ENCODE results near the gene SSBP3. TPM values are rescaled to one million over a fixed set of nuclear protein-coding genes. Genes with fewer than 3 reads are reported as not detected.
A peak's percentile ranks its signal among the peaks of the same experiment; 100 is the strongest.

SSBP3 gene
- total and polyA plus RNA-seq, 5 experiments from 2014 or later: 16.1 to 93.8 (median 19.8) TPM

DNA sequence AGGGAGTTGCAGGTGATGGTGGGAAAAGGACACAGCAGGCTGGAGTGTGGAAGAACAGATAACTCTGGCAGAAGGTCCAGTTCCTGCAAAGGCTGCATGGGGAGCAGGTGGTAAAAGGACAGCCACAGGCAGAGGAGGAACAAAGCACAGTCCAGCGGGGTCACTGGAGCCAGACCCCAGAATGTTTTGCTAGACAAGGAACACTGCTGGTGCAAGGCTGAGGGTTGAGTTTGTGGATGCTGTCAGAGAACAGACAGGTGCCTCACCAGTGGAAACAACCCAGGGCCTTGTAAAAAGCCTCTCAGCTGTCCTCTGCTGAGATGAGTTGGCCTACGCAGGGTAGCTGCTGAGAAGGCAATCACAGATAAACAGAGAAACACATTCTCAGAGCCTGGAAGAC, 101.7 kb downstream of the SSBP3 start:
- POLR2A ChIA-PET: interaction anchor here (1.5 kb wide), 1 partner anchor 172 kb away, joined by 3 read pairs; no protein-coding TSS in a partner anchor
- ATAC-seq: no peak
- H3K27ac Mint-ChIP-seq: peak overlapping the region in 7 of 10 donors; percentile 5 to 98 (median 91)
- peaks cover 57 to 88% (median 81%) of the 10 kb centered on the region in 4 donors for H3K4me1 Mint-ChIP-seq
- no peak for DNase-seq
- no peaks in the 10 kb centered on the region for H3K9me3 Mint-ChIP-seq
- H3K4me3 Mint-ChIP-seq: peak overlapping the region in 4 of 10 donors; percentile 69 to 77 (median 72)
- H3K36me3 Mint-ChIP-seq: no peaks in the 10 kb centered on the region
- H3K27me3 Mint-ChIP-seq: no peaks in the 10 kb centered on the region

- POLR2A ChIA-PET: interaction anchor here (0.5 to 2.3 kb wide), 4 partner anchors 13 to 36 kb away, joined by 3 to 10 read pairs (median 5); no protein-coding TSS in a partner anchor
- peak overlapping the region; percentile 81 to 98 (median 91) for H3K27ac Mint-ChIP-seq
- peaks cover 66 to 91% (median 85%) of the 10 kb centered on the region in 4 donors for H3K4me1 Mint-ChIP-seq
- H3K9me3 Mint-ChIP-seq: no peaks in the 10 kb centered on the region
- DNase-seq (peak in 1 of 10 donors; percentile 39), ATAC-seq (peak; percentile 48 to 65)
- H3K27me3 Mint-ChIP-seq: no peaks in the 10 kb centered on the region
- no peaks in the 10 kb centered on the region for H3K36me3 Mint-ChIP-seq
- peak overlapping the region; percentile 40 to 85 (median 74) for H3K4me3 Mint-ChIP-seq
Observed at GRCh38 chr1:54302951-54303843, 103.0 kb downstream of the SSBP3 start.

DNA sequence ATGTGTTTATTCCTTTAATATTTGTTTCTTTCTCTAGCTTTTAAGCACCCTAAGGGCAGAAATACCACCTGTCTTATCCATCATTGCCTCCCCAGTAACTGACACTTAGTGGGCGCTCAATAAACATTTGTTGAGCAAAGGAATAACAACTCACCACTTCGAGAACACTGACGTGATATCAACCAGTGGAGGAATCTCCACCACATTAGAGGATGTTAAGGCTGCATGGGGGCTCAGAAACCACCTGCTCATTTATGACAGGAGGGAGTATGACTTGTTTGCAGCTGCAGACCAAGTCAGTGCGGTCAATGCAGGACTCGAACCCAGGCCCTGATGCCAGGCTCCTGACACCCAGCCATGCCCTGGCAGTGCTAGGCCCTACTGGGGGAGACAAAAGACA, 103.6 kb downstream of the SSBP3 start:
- ATAC-seq: peak in 1 of 2 donors; percentile 58

GRCh38 chr1:54301497-54301896, 104.7 kb downstream of the SSBP3 start:
- Mint-ChIP-seq H3K36me3 (no peaks in the 10 kb centered on the region), H3K9me3 (no peaks in the 10 kb centered on the region), H3K27me3 (no peaks in the 10 kb centered on the region), H3K27ac (peak overlapping the region in 8 of 10 donors; percentile 59 to 98 (median 84)), H3K4me3 (peak overlapping the region in 8 of 10 donors; percentile 26 to 78 (median 61)), H3K4me1 (peaks cover 66 to 96% (median 93%) of the 10 kb centered on the region in 4 donors)
- ATAC-seq (peak in 1 of 2 donors; percentile 26), DNase-seq (no peak)
- POLR2A ChIA-PET: interaction anchor here (0.9 to 2.1 kb wide), 4 partner anchors 8 to 16 kb away, joined by 3 to 11 read pairs (median 7); no protein-coding TSS in a partner anchor

More for the DNA sequence above, 103.6 kb downstream of the SSBP3 start:
- no peaks in the 10 kb centered on the region for H3K27me3 Mint-ChIP-seq
- DNase-seq: peak in 3 of 10 donors; percentile 26 to 54 (median 46)
- H3K9me3 Mint-ChIP-seq: no peaks in the 10 kb centered on the region
- POLR2A ChIA-PET: interaction anchor here (0.8 to 2.3 kb wide), 3 partner anchors 12 to 17 kb away, joined by 3 to 10 read pairs (median 6); no protein-coding TSS in a partner anchor
- H3K4me3 Mint-ChIP-seq: peak overlapping the region; percentile 40 to 85 (median 74)
- peak overlapping the region; percentile 58 to 98 (median 90) for H3K27ac Mint-ChIP-seq
- H3K4me1 Mint-ChIP-seq: peaks cover 68 to 97% (median 89%) of the 10 kb centered on the region in 4 donors
- H3K36me3 Mint-ChIP-seq: no peaks in the 10 kb centered on the region

DNA sequence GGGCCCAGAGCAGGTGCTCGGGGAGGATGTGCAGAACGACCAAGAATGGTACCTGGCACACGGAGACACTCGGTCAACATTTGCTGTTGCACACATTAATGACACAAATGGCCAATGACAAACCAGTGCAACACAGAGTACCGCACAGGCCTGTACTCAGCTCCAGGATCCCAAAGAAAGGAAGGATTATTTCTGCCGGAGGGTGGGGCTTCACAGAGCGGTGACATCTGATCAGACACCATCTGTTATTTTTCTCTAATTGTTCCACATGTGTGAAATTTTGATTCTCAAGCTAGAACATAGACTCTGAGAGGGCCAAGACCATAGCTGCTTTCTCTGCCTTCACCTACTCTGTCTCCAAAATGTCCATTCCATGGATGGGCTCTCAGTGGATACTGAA, 105.8 kb downstream of the SSBP3 start:
- POLR2A ChIA-PET: interaction anchor here (1.8 to 2.1 kb wide), 3 partner anchors 9 to 15 kb away, joined by 7 to 11 read pairs (median 11); no protein-coding TSS in a partner anchor
- Mint-ChIP-seq H3K27ac (peak overlapping the region in 8 of 10 donors; percentile 12 to 95 (median 72)), H3K36me3 (no peaks in the 10 kb centered on the region), H3K9me3 (no peaks in the 10 kb centered on the region), H3K4me1 (peaks cover 67 to 98% (median 95%) of the 10 kb centered on the region in 4 donors), H3K4me3 (peak overlapping the region in 2 of 10 donors; percentile 71 to 80), H3K27me3 (no peaks in the 10 kb centered on the region)
- DNase-seq: no peak
- ATAC-seq: no peak

DNA sequence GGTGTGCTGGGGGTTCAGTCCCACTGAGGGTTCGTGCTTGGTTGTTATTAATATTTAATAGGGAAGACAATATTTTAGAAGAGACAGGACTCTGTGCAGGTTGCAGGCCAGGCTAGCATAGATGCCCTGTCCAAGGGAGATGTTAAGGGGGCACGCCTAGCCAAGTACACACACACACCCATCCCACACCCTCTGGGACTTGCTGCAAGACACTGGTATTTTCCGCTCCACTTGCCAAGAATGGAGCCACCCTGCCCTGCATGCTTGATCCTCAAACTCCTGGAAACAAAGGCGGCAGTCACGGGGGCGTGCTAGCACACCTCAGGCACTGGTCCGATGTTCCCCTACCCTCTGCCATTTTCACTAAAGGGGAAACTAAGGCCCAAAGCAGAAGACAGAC, 107.2 kb downstream of the SSBP3 start:
- Mint-ChIP-seq H3K36me3 (no peaks in the 10 kb centered on the region), H3K27me3 (no peaks in the 10 kb centered on the region), H3K27ac (peak overlapping the region; percentile 62 to 95 (median 90)), H3K4me1 (peaks cover 70 to 99% (median 97%) of the 10 kb centered on the region in 4 donors), H3K4me3 (peak overlapping the region; percentile 2 to 82 (median 60)), H3K9me3 (no peaks in the 10 kb centered on the region)
- no peak for ATAC-seq
- no peak for DNase-seq
- POLR2A ChIA-PET: interaction anchor here (1.6 to 1.9 kb wide), 4 partner anchors 9 to 14 kb away, joined by 5 to 24 read pairs (median 7); no protein-coding TSS in a partner anchor

DNA sequence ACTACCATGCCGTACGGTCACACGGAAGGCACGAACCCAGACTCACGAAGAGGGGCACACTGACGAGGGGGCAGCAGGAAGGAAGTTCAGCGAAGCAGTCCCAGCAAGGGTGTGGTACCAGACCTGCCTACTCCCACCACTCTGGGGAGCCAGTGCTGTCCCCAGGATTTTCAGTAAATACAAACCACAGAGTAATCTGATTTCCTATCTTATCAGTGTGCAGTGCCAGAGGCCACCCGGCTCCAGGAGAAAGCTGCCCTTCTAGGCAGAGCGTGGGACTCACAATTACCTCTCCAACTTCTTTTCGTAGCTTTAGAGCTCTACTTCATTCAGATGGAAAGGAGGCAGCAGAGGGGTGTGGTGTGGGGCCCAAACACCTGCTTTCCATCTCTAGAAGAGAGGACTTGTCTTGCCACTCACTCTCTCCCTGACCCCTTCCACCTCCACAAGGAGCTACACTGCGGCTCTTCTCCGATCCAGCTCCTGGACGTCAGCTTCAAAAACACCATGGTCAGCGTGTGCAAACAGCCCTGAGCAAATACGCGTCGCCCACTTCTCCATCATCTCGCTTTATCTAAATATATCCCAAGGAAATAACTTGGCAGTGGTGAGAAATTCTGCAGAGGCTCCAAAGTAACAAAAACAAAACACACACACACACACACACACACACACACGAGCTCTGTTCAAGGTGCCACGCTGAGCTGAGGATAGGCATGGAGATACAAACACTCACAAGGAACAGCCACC, 107.7 kb downstream of the SSBP3 start:
- no peak for DNase-seq
- peak; percentile 52 to 59 for ATAC-seq
- Mint-ChIP-seq H3K27me3 (no peaks in the 10 kb centered on the region), H3K4me3 (peak overlapping the region; percentile 19 to 82 (median 60)), H3K4me1 (peaks cover 68 to 95% (median 94%) of the 10 kb centered on the region in 4 donors), H3K9me3 (no peaks in the 10 kb centered on the region), H3K36me3 (no peaks in the 10 kb centered on the region), H3K27ac (peak overlapping the region; percentile 62 to 95 (median 90))
- POLR2A ChIA-PET: interaction anchor here (1.1 to 1.9 kb wide), 5 partner anchors 8 to 109 kb away, joined by 3 to 24 read pairs (median 5); no protein-coding TSS in a partner anchor

DNA sequence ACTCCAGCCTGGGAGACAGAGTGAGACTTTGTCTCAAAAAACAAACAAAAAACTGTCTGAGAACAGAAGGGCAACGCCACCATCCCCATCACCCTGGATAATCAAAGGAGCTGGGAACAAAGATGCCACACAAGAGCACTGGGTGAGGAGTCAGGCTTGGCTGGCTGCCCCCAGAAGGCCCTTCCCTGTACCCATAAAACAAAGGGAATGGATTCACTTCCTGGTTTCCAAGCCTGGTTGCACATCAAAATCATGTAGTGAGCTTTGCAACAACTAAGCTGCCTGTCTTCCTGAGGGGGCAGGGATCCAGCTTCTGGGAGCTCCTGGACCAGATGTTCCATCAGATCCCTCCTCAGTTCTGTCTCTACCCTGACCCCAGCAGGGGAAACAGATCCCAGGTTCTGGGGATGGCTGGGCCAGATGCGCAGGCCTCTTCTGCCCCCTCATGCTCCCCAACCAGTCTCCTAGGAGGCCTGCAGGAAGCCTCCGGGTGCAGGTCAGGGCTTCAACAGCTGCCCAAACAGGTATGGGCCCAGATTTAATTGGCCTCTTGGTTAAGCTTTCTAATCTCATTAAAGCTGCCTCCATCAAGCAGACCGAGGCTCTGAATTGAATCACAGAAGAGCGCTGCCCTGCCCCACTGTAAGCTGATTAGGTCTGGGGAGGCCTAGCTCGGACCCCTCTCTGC, 108.5 kb downstream of the SSBP3 start:
- DNase-seq (no peak), ATAC-seq (no peak)
- POLR2A ChIA-PET: interaction anchor here (0.5 to 1.9 kb wide), 6 partner anchors 9 to 677 kb away, joined by 3 to 24 read pairs (median 4); no protein-coding TSS in a partner anchor
- Mint-ChIP-seq H3K4me1 (peaks cover 66 to 95% (median 94%) of the 10 kb centered on the region in 4 donors), H3K27me3 (no peaks in the 10 kb centered on the region), H3K9me3 (no peaks in the 10 kb centered on the region), H3K4me3 (peak overlapping the region; percentile 19 to 82 (median 60)), H3K27ac (peak overlapping the region; percentile 62 to 95 (median 90)), H3K36me3 (no peaks in the 10 kb centered on the region)

- POLR2A ChIA-PET: no interaction called here
- peak overlapping the region in 9 of 10 donors; percentile 49 to 88 (median 68) for H3K27ac Mint-ChIP-seq
- no peak for ATAC-seq
- no peaks in the 10 kb centered on the region for H3K36me3 Mint-ChIP-seq
- H3K9me3 Mint-ChIP-seq: no peaks in the 10 kb centered on the region
- no peaks in the 10 kb centered on the region for H3K27me3 Mint-ChIP-seq
- peaks cover 65 to 96% (median 94%) of the 10 kb centered on the region in 4 donors for H3K4me1 Mint-ChIP-seq
- DNase-seq: no peak
- H3K4me3 Mint-ChIP-seq: peak overlapping the region in 2 of 10 donors; percentile 11 to 37
Observed at GRCh38 chr1:54296666-54297065, 109.5 kb downstream of the SSBP3 start.

GRCh38 chr1:54294887-54295286, 111.3 kb downstream of the SSBP3 start:
- Mint-ChIP-seq H3K4me1 (peaks cover 59 to 96% (median 94%) of the 10 kb centered on the region in 4 donors), H3K4me3 (peak overlapping the region in 2 of 10 donors; percentile 30 to 42), H3K27ac (peak overlapping the region; percentile 36 to 91 (median 70)), H3K36me3 (no peaks in the 10 kb centered on the region), H3K9me3 (no peaks in the 10 kb centered on the region), H3K27me3 (no peaks in the 10 kb centered on the region)
- POLR2A ChIA-PET: interaction anchor here (0.7 to 1.7 kb wide), 3 partner anchors 10 to 107 kb away, joined by 4 to 5 read pairs (median 5); no protein-coding TSS in a partner anchor
- ATAC-seq: no peak
- no peak for DNase-seq

Data from naive thymus-derived CD8-positive, alpha-beta T cell (primary cell).